ENCODE results near the gene FOXO3. TPM values are rescaled to one million over a fixed set of nuclear protein-coding genes. Genes with fewer than 3 reads are reported as not detected.
"Not testable (repeated sequence)": the region's sequence is repeated elsewhere in the genome, so short reads cannot be mapped to it uniquely, and the experiment has no call there.

Gene FOXO3
- total RNA-seq, 4 donors from 2014 or later, result 111 to 293 (median 183) TPM

DNA sequence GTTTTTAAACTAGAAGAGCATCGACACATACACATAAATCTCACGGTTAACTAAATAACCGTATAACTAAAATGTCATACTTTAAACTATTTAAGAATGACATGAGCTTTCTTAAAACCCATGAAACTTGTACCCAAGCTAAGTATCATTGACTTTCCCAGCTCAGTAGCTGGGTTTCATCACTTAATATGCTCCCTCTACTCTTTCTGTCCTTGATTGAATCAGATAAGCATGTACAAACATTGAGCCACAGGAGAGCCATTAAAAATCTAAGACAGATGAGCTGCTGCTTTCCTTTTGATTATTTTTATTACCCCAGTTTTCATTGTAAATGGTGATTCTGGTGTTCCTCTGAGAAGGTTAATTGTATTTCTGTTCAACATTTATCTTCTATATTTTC is 115.8 kb downstream of the FOXO3 start:
- intact Hi-C loops (cut with DNase I; ENCODE audit: low total_unique reads) (no loop called here), in situ Hi-C loops (cut with MboI; ENCODE audit: low sequenced_read_pairs in 4 of 4) (loop anchor here in 1 of 4 donors (10.0 kb wide), 1 partner anchor 92 kb away; no protein-coding TSS in a partner anchor)
- Histone ChIP-seq H3K4me3 (no peak overlapping the region), H3K27ac (peak overlapping the region; percentile 59 to 72 (median 68)), H3K4me1 (peaks cover 69 to 89% of the 10 kb centered on the region in 2 donors), H3K27me3 (no peaks in the 10 kb centered on the region), H3K36me3 (peaks cover 0 to 9% of the 10 kb centered on the region in 2 donors), H3K9me3 (no peaks in the 10 kb centered on the region)
- DNase-seq, result no peak
- TF ChIP-seq, protein P1, sequence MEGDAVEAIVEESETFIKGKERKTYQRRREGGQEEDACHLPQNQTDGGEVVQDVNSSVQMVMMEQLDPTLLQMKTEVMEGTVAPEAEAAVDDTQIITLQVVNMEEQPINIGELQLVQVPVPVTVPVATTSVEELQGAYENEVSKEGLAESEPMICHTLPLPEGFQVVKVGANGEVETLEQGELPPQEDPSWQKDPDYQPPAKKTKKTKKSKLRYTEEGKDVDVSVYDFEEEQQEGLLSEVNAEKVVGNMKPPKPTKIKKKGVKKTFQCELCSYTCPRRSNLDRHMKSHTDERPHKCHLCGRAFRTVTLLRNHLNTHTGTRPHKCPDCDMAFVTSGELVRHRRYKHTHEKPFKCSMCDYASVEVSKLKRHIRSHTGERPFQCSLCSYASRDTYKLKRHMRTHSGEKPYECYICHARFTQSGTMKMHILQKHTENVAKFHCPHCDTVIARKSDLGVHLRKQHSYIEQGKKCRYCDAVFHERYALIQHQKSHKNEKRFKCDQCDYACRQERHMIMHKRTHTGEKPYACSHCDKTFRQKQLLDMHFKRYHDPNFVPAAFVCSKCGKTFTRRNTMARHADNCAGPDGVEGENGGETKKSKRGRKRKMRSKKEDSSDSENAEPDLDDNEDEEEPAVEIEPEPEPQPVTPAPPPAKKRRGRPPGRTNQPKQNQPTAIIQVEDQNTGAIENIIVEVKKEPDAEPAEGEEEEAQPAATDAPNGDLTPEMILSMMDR (IDR thresholded peaks at IDR 0.05 in 4 of 5, conservative IDR thresholded peaks at IDR 0.05 in 1 of 5), result no peak
- TF ChIP-seq POLR2A (IDR thresholded peaks at IDR 0.05), result no peak
- no peak for ATAC-seq

- H3K27ac ChIP-seq, result peak overlapping the region; percentile 59 to 72 (median 68)
- H3K9me3 ChIP-seq, result no peaks in the 10 kb centered on the region
- H3K36me3 ChIP-seq, result peaks cover 0 to 9% of the 10 kb centered on the region in 2 donors
- in situ Hi-C loops (cut with MboI; ENCODE audit: low sequenced_read_pairs in 4 of 4), result loop anchor here in 1 of 4 donors (10.0 kb wide), 1 partner anchor 93 kb away; no protein-coding TSS in a partner anchor
- H3K4me3 ChIP-seq, result no peak overlapping the region
- TF ChIP-seq POLR2A (IDR thresholded peaks at IDR 0.05), result no peak
- TF ChIP-seq, protein P1 (IDR thresholded peaks at IDR 0.05 in 4 of 5, conservative IDR thresholded peaks at IDR 0.05 in 1 of 5), result no peak
- intact Hi-C loops (cut with DNase I; ENCODE audit: low total_unique reads), result no loop called here
- H3K27me3 ChIP-seq, result no peaks in the 10 kb centered on the region
- peaks cover 69 to 89% of the 10 kb centered on the region in 2 donors for H3K4me1 ChIP-seq
- DNase-seq (no peak), ATAC-seq (no peak)
Measured at GRCh38 chr6:108677357-108677756, 116.6 kb downstream of the FOXO3 start.

DNA sequence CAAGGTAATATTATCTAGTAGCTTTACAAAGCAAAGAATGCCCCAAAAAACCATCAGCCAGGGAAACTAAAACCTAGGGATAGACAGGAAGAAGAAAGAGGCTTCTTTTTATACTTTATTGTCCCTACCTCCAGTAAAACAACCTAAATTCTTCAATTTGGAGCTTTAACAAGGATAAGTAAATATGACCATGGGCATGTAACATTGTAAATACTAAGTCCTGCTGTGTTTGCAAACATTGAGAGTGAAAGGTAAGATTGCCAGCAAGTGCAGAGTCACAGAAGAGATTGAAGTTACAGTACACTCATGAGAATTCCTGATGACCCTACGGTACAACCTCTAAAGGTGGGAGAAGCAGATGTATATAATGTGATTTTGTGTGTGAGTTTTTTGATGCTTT is 117.2 kb downstream of the FOXO3 start:
- intact Hi-C loops (cut with DNase I; ENCODE audit: low total_unique reads), result no loop called here
- Histone ChIP-seq H3K36me3 (peaks cover 0 to 9% of the 10 kb centered on the region in 2 donors), H3K4me1 (peaks cover 69 to 87% of the 10 kb centered on the region in 2 donors), H3K27ac (peak overlapping the region; percentile 59 to 72 (median 68)), H3K27me3 (no peaks in the 10 kb centered on the region), H3K9me3 (no peaks in the 10 kb centered on the region), H3K4me3 (no peak overlapping the region)
- in situ Hi-C loops (cut with MboI; ENCODE audit: low sequenced_read_pairs in 4 of 4), result loop anchor here in 1 of 4 donors (10.0 kb wide), 1 partner anchor 93 kb away; no protein-coding TSS in a partner anchor
- no peak for DNase-seq
- ATAC-seq, result no peak
- no peak for TF ChIP-seq POLR2A (IDR thresholded peaks at IDR 0.05)
- TF ChIP-seq, protein P1 (IDR thresholded peaks at IDR 0.05 in 4 of 5, conservative IDR thresholded peaks at IDR 0.05 in 1 of 5), result no peak

GRCh38 chr6:108680314-108680713 is 119.6 kb downstream of the FOXO3 start:
- H3K27me3 ChIP-seq; H3K4me3 ChIP-seq; H3K36me3 ChIP-seq; DNase-seq; in situ Hi-C loops (cut with MboI; ENCODE audit: low sequenced_read_pairs in 4 of 4); H3K9me3 ChIP-seq; ATAC-seq; intact Hi-C loops (cut with DNase I; ENCODE audit: low total_unique reads): not testable (repeated sequence)
- Histone ChIP-seq H3K27ac (peak overlapping the region; percentile 31 to 60 (median 48)), H3K4me1 (peaks cover 69 to 83% of the 10 kb centered on the region in 2 donors)

GRCh38 chr6:108681721-108682120 is 121.0 kb downstream of the FOXO3 start:
- DNase-seq; H3K9me3 ChIP-seq; H3K4me3 ChIP-seq; ATAC-seq; H3K27me3 ChIP-seq; in situ Hi-C loops (cut with MboI; ENCODE audit: low sequenced_read_pairs in 4 of 4); intact Hi-C loops (cut with DNase I; ENCODE audit: low total_unique reads): not testable (repeated sequence)
- Histone ChIP-seq H3K36me3 (peaks cover 0 to 17% of the 10 kb centered on the region in 2 donors), H3K4me1 (peaks cover 69 to 83% of the 10 kb centered on the region in 2 donors), H3K27ac (peak overlapping the region; percentile 80 to 97 (median 94))

Measured in gastrocnemius medialis (tissue), 4 donors.